ENCODE results near the gene RGS3.

Gene RGS3

DNA sequence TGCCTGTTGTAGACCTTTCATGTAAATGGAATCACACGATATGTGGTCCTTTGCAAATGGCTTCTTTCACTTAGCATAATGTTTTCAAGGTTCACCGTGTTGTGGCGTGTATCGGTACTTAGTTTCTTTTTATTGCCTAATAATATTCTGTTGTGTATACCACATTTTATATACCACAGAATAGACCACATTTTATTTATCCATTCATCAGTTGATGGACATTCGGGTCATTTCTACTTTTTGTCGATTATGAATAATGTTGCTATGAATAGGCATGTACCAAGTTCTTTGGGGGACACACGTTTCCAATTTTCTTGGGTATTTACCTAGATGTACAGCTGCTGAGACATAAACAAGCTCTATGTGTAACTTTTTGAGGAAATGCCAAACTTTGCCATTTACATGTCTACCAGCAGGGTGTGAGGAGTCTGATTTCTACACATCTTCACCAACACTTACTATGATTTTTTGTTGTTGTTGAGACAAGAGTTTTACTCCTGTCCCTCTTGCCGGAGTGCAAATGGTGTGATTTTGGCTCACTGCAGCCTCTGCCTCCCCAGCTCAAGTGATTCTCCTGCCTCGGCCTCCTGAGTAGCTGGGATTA, 144.7 kb downstream of the RGS3 start:
- DNase-seq = no peak

DNA sequence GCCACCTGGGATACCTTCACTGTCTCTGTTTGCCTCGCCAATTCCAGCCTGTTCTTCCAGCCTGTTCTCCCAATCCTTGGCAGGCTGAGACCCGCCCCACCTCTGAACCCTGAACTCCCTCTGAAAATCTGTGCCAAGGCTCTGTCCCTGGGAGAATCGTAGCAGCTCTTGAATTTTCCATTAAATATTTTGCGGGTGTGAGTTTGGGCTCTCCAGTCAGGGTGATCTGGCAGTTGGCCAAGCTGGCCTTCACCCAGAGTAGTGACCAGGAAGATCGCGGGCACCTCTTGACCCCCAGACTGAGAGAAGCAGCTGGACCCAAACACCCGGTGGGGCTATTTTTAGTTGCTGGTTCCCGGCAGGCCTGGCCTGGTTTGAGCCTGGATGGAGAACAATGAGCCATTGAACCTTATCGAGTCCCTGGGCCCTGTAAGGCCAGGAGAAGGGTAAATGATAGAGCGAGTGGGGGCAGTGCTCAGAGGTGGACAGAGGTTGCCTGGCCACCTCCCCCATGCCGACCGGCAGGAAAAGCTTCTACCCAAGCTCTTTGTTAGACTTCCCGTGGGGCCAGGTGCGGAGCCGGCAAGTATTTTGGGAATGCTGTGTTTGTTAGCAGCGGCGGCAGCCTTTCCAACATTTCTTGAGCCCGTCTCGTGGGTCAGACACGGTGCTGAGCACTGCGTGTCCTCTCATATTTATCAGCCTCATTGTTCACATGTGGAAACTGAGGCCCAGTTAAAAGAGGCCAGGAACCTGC, 146.2 kb downstream of the RGS3 start:
- no peak for DNase-seq

DNA sequence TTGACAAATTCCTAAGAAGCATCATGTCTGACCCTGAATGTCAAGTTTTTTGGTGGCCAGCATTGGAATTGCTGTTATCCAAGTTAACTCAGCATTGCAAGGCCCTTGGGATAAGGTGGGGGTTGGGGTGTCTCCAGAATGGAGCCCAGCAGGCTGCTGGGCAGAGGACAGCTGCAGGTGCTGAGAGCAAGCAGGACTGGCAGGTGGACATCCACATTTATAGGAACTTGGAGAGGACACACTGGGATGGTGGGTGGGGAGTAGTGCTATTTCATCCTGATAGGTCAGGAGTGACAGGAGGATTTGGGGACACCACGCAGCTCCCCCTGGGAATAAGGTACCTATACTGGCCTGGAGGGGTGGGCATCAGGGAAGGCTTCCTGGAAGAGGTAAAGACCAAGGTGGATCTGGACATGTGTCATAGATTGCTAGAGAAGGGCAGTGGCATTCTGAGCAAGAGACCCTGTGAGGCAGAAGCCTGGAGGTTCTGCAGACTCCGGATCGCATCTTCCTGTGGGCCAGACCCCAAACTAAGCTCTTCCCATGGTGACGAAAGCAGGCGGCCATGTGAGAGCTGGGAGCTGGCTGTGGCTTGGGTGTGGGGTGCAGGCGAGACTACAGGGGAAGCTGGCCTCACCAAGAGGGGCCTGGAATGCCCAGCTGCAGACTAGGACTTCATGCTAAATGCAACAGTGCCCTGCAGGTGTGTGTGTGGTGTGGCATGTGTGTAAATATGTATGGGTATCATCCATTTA, 148.1 kb downstream of the RGS3 start:
- DNase-seq = no peak

DNA sequence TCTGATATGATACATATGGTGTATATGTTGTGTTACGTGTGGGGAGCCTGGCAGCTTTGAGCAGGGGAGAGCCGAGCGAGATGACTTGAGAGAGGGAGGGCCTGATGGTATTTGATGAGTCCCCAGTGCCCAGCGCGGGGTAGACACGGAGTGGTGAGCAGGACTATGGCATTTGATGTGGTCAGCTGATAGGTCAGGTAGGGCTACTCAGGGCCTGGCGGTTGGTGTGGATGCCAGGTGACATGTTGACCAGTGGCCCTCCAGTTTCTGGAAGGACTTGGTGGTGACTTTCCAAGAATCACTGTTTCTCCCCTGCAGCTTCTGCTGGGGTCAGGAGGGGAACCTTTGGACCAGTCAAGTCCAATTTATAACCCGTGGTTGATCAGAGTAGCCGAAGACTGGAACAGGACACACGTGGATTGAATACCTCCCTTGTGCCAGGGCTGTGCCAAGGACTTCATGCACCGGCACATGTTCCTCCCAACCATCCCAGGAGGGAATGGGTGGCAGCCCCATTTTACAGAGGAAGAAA, 148.8 kb downstream of the RGS3 start:
- no peak for DNase-seq

DNA sequence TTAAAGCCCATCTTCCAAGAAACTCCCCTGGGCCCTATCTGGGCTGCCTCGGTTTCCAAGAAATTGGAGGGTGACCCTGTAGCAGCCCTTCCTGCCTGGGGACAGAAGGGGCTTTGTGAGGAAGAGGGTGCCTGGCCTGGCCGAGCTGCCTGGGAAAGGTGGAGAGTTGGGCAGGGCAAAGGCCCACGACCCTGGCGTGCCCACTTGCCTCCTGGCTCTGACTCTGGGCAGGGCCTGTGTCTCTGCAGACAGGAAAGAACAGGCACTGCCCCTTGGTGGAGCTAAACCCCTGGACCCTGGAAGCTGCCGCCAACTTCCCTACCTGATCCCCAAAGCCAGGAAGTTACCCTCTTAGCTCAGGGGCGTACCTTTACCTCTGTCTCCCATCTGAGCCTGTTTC, 149.3 kb downstream of the RGS3 start:
- DNase-seq = no peak

DNA sequence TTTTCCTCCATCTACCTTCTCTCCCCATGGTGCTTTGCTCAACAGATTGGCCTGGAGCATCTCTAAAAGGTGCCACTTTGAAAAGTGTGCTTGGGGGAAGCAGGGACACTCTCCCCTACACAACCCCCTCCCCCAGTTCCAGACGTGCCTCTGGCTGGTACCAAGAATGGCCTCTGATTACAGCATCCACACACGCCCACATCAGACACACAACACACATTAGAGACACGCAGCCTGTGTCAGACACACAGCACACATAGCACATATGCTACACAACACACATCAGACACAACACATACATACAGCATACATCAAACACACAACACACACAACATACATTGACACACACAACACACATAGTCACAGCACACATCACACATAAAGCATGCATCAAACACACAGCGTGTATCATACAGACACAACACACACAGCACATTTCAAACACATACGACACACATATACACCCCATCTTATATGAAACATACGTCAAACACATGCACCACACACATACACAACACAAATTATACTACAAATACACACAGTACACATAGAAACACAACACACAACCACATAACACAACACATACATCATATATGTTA, 150.4 kb downstream of the RGS3 start:
- DNase-seq = no peak

DNA sequence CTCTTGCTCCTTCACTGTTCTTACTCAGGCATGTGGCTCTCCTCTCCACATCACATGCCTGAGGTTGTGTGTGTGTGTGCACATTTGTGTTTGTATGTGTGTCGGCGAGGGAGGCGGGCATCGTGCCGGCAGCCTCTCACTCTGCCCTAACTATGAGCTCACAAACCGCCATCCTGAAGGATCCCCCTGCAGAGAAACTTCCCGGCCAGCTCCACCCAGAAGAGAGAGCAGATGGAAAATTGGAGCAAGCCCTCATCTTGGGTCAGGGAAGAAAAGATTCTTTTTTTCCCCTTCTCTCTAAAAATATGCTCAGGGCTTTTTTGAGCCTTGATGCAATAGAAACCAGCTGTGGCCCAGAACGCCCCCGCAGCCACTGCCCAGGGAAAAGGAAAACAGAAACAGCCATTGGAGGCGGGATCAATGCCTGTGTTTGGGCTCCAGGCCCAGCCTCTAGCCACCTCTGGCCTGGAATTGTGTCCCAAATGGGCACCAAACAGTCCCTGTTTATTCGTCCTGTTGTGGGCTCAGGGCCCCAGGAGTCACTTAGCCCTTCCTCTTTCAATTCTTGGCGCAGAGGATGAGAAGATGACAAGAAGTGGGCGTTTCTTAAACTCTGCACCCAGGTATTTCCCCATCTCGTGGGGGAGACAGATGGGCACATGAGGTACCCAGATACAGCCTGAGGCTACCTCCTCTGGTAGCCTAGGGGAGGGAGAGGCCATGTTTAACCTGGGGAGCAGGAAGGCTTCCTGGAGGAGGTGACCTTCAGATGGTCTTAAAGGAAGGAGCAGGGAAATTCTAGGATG, 151.5 kb downstream of the RGS3 start:
- peak; percentile 67 for DNase-seq

DNA sequence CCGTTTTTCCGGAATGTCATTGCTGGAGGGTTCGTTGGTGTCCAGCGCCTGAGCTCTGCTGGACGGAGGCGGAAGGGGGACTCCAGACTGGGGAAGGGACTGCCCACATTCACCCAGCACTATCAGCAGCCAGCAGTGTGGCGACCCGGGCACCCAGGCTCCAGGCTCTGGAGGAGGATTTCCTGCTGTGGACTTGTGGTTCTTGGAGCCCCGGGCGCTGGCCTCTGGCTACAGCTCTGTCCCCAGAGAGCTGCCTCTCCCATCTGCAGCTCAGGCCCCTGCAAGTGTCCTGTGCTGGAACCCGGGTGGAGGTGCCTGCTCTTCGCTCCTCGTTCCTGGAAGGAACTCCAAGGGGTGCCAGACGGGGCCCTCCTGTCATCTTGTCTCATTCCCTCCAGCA, 152.6 kb downstream of the RGS3 start:
- DNase-seq = no peak

DNA sequence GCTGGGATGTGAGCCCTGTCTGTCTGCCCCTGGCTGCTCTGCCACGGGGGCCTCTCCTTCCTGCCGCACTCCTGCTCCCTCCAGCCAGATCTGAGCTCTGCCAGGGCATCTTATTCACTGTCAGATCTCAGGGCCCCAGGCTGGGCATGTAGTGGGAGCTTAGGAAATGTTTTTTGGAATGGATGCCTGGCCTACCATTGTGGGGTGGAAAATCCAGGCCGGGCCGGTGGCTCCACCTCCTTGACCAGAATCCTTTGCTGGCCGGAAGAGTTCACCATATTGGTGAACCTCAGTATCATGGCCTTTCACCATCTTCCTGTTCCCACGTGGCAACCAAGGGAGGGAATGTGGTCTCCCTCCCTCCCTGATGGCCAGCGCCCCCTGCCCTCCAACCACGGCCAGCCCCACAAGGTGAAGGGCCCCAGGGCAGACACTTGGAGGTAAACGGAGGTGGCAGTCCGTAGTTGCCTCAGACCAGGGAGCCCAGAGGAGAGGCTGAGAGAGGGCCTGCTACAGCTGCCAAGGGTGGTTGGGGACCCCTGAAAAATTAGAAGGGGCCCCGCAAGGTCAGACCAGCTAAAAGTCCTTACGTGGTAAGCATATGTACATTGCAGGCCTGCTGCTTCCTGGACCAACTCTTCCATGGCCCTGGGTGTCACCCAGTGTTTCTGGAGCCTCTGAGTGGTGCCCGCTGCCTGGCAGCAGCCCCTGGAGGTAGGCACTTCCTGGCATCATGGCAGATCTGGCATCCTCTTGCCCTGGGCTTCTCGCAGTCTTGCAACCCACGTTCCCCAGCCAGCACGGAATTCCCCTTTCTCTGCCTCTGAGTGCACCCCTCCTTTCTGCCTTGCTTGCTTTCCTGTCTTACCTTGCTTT, 153.3 kb downstream of the RGS3 start:
- no peak for DNase-seq

DNA sequence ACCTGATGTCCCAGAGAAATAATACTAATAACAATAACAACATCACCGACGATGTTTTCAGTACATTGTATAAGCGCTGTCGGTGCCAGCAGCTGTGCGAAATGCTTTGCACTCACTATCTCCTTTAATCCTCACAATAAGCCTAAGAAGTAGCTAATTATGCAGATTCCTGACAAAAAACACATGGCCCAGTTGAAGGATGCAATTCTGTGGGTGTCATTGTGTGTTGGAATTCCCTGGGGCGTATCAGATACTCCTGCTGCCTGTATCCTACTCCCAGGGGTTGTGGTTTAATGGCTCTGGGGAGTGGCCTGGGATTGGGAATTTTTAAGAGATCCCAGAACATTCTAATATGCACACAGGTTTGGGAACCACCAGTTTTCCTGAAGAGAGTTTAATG, 154.0 kb downstream of the RGS3 start:
- no peak for DNase-seq

DNA sequence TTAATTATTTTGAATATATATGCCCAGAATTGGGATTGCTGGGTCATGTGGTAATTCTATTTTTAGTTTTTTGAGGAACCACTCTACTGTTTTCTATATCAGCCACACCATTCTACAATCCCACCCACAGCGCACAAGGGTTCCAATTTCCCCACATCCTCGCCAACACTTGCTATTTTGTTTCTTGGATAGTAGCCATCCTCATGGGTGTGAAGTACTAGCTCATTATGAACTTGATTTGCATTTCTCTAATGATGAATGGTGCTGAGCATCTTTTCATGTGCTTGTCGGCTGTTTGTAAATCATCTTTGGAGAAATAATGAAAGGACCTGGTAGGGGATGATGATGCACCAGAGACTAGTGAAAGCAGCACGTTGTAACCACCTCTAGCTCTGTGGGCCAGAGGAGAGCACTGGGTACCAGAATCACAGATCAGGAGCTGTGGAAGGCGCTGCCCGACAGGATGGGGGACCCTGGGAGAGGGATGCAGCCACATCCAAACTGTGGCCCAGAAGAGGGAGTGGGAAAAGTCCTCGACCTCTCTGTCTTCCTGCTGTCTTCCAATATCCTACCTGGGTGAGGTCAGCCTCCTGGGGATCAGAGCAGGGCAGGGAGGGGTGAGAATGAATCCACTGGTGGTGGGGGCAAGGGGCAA, 155.4 kb downstream of the RGS3 start:
- DNase-seq = no peak

DNA sequence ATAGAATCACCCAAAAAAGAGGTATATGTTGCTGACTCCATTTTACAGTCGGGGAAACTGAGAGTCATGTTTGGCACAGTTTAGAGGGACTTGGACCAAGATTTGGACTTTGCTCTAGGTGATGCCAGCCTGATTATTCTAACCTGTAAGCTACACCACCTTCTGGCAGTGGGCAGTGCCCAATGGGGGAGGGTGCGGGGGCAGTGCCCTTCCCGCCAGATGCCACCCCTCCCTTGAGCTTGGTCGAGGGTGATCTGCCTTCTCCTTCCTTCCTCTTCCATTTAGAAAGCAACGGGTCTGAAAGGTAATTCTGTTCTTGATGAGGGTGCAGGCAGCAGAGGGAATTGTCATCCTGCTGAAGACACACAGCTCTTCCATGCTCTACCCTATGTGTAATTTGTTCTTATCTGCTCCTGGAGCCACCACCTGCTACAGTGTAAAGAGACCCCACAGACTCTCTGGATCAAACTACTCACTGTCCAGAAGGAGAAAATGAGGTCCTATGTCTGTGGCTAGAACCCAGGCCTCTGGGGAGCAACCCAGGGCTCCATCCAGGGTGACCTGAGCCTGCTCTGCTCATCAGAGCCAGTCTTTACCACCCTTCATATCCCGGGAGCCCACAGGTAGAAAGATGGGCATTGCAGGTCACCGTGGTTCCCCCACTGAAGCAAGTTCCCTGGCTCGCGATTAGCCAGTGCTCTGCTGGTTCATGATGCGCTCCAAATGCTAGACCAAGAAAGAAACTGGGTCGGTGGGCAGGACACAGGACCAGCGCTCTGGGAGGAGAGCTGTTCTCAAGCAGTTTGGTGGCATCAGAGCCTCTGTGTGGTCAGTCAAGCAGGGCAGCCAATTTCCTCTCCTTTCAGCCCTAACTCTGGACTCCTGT, 156.2 kb downstream of the RGS3 start:
- DNase-seq = no peak

DNA sequence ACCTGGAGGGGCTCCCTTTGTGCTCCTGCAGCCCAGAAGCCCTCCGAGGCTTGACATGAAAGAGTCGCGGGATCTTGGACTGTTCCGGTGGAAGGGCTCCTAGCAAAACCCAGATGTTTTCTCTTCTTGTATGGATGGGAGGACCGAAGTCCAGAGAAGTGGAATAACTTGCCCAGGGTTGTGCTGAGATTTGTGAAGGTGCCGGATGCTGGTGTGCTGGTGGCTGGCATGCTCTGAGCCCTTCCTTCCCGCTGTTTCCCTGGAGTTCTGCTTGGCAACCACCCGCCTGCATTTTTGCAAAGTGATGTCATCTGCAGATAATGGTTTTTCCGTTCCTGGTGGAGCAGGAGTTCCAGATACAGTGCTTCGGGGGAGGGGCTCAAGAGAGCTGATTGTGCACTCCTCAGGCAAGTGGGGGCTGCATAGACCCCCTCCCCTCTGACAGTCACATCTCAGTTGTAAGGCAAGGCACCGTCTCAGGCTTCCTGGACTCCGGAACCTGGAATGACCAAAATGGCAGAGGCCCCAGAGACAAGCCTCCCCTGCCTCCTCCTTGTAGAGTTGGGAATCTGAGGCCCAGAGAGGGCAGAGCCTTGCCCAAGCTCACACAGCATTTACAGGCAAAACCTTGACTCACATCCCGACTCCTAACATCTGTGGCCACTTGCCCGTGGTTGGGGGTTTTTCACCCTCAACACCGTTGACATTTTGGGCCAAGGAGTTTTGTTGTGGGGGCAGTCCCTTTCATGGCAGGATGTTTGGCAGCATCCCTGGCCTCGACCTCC, 157.0 kb downstream of the RGS3 start:
- peak; percentile 96 for DNase-seq

DNA sequence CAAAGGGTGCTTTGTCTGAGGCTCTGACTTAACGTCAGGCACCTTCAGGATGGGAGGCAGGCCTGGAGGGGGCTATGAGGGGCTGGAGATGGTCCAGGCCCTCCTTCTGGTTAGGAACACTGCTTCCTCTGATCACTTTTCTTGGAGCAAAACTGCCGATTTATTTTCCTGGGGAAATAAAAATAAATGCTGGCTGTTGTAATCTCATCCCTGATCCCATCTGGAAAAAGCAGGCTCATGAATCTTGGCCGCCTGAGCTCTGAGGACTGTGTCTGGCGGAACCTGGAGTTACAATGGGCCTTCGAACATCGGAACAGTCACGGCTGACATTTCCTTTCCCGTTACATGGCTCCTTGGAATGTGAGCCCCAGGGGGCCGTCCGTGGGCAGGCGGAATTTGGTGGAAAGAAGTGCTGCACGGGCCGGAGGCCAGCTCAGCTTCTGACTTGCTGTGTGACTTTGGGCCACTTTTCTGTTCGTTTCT, 157.8 kb downstream of the RGS3 start:
- DNase-seq = peak; percentile 97

DNA sequence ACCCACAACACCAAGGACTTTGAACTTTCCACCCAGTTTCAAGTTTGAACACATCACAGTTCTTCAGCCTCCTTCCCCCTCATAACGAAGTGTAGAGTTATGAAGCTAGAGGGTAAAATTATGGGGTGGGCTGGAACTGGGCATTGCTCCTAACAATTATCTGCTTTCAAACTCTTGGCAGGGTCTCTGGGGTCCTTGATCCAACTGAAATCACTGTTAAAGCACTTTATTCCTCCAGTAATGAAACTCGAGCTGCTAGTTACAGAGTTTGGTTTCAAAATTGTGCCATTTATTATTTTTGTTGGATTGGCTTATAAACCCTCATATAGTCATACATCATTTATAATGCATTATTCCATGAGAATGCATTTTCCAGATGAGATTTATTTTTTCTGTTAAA, 158.5 kb downstream of the RGS3 start:
- DNase-seq = no peak

DNA sequence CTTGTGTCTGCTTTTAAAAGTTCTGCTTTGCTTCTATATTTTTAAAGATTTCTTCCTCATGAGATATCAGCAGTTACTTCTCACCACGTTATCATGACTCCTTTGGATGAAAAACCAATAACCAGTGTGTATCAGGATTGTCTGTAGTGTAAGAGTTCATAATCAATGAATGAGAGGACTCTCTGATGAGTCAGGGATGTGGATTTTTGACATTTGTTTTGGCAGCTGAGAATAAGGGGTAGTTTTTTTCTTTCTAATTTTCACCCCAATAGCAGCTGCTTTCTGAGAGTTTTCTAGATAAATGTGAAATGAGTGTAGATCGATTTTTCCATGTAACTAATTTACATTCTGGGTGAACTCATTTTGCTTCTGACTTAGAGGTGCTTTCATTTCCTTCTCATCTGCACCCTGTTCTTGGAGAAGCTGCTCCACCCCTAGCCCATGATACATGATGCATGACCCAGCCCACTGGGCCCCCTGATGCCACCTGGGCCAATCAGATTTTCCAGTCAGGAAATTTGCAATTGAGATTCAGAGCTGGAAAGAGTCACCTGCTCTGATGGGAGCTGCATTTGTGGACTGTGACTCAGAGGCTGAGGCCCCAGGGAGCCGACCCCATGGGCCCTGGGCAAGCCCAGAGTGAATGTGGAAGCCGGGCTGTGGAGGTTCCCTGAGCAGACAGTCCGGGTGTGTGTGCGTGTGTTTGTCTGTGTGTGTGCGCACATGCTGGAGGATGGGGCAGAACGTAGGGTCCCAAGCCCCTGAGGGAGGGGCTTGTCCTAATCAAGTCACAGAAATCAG, 159.3 kb downstream of the RGS3 start:
- peak; percentile 88 for DNase-seq

DNA sequence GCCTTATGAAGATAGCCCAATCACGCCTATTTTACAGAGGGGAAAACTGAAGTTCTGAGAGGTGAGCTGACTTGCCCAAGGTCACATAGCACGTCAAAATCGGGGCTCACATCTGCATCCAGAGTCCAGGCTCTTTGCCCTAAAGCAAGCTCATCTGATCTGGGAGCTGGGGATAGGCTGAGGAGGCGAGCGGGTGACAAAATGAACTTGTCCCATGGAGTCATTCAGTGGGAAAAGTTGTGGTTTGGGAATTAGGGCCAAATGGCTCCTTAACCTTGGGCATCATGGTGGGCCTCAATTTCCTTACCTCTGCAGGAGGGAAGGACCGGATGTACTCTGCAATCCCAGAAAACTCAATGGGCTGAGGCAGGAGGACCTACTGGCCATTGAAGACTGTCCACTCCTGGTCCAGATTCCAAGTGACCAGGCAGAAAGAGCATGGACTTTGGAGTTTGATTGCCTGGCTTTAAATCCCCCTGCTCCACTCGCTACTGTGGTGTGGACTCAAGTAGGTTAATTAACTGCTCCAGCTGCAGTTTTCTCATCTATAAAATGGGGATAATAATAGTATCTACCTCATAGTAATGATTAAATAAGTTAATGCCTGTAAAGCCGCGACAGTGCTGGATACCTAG, 160.4 kb downstream of the RGS3 start:
- DNase-seq = no peak

DNA sequence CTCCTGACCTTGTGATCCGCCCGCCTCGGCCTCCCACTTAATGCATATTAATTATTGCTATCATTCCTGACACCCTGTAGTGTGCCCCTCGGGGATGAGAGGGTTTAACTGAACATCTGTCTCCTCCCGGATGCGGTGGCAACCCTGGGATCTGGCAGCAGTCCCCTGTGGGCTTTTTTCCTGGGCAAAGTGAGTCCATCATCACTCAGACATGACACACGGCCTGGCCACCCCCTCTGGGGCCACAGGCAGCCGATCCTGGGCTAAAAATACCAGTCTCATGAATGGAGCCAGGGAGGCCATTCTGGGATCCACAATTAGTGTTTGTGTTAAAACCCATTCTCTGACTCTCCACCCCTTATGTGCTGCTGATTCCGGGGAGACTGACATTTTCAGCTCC, 161.2 kb downstream of the RGS3 start:
- peak; percentile 75 for DNase-seq

Measured in fibroblast of skin of right biceps (primary cell).